Trophoblast cell (in vitro differentiated cells and primary cell): ENCODE measurements around the gene TMEM221.

Source experiments
- DNase-seq, 2 donors: peaks; one replicate each; pipeline ENCODE4 v3.0.0-alpha.2; 2016
- H2AFZ ChIP-seq: 2 replicates; pipeline ENCODE4 v1.6.1; 2013; ENCODE audit warnings: low read length, moderate library complexity, mild to moderate bottlenecking; ENCODE audit not compliant: insufficient read depth, poor library complexity
- H2AK5ac ChIP-seq: 2 replicates; pipeline ENCODE4 v1.6.1; 2013; ENCODE audit warnings: mild to moderate bottlenecking, low read length
- H2BK120ac ChIP-seq: 2 replicates; pipeline ENCODE4 v1.6.1; 2013; ENCODE audit warnings: low read length, mild to moderate bottlenecking, moderate library complexity; ENCODE audit not compliant: insufficient read depth, poor library complexity
- H2BK12ac ChIP-seq: 2 replicates; pipeline ENCODE4 v1.6.1; 2013; ENCODE audit warnings: mild to moderate bottlenecking, low read length, moderate library complexity
- H2BK5ac ChIP-seq: 2 replicates; pipeline ENCODE4 v1.6.1; 2013; ENCODE audit warnings: low read length, low read depth, moderate library complexity, mild to moderate bottlenecking; ENCODE audit not compliant: poor library complexity
- H3K14ac ChIP-seq: 2 replicates; pipeline ENCODE4 v1.6.1; 2013; ENCODE audit warnings: mild to moderate bottlenecking, low read length
- H3K18ac ChIP-seq: 2 replicates; pipeline ENCODE4 v1.6.1; 2013; ENCODE audit warnings: mild to moderate bottlenecking, low read length
- H3K23ac ChIP-seq: 2 replicates; pipeline ENCODE4 v1.6.1; 2013; ENCODE audit warnings: low read length
- H3K27ac ChIP-seq: 2 replicates; pipeline ENCODE4 v1.5.1; 2013; ENCODE audit warnings: low read depth, mild to moderate bottlenecking, inconsistent platforms, low read length, moderate library complexity
- H3K27me3 ChIP-seq: 2 replicates; pipeline ENCODE4 v1.6.1; 2013; ENCODE audit warnings: inconsistent platforms, mild to moderate bottlenecking, low read length, moderate library complexity; ENCODE audit not compliant: insufficient read depth
- H3K36me3 ChIP-seq, 2 experiments: 1 replicate in 1 of 2; 2 replicates in 1 of 2; pipeline ENCODE4 v1.6.1; 2013; ENCODE audit warnings: low read length in 2 of 2, mild to moderate bottlenecking in 2 of 2, moderate library complexity in 1 of 2; ENCODE audit not compliant: insufficient read depth in 2 of 2, control insufficient read depth in 1 of 2
- H3K4ac ChIP-seq: 2 replicates; pipeline ENCODE4 v1.6.1; 2013; ENCODE audit warnings: low read depth, mild to moderate bottlenecking, low read length, moderate library complexity
- H3K4me1 ChIP-seq, 2 experiments: 1 replicate in 1 of 2; 2 replicates in 1 of 2; pipeline ENCODE4 v1.6.1; 2013; ENCODE audit warnings: low read length in 2 of 2, mild to moderate bottlenecking in 2 of 2, moderate library complexity in 1 of 2; ENCODE audit not compliant: insufficient read depth in 2 of 2, control insufficient read depth in 1 of 2
- H3K4me2 ChIP-seq: 2 replicates; pipeline ENCODE4 v1.6.1; 2013; ENCODE audit warnings: inconsistent platforms, mild to moderate bottlenecking, low read length, moderate library complexity
- H3K4me3 ChIP-seq: 2 replicates; pipeline ENCODE4 v1.5.1; 2013; ENCODE audit warnings: mild to moderate bottlenecking, low read depth, low read length, inconsistent platforms
- H3K79me1 ChIP-seq: one replicate; pipeline ENCODE4 v1.6.1; 2013; ENCODE audit warnings: low read length
- H3K79me2 ChIP-seq: 2 replicates; pipeline ENCODE4 v1.6.1; 2013; ENCODE audit warnings: low read length, mild to moderate bottlenecking; ENCODE audit not compliant: control insufficient read depth, insufficient read depth, poor library complexity
- H3K9ac ChIP-seq: 2 replicates; pipeline ENCODE4 v1.6.1; 2013; ENCODE audit warnings: mild to moderate bottlenecking, low read length
- H3K9me3 ChIP-seq: 2 replicates; pipeline ENCODE4 v1.6.1; 2013; ENCODE audit warnings: low read depth, mild to moderate bottlenecking, control low read depth, inconsistent platforms, low read length; ENCODE audit not compliant: insufficient read depth
- H4K12ac ChIP-seq: 2 replicates; pipeline ENCODE4 v1.6.1; 2013; ENCODE audit warnings: low read depth, mild to moderate bottlenecking, low read length, moderate library complexity
- H4K8ac ChIP-seq: 2 replicates; pipeline ENCODE4 v1.6.1; 2013; ENCODE audit warnings: low read depth, mild to moderate bottlenecking, low read length, moderate library complexity
- H4K91ac ChIP-seq: one replicate; pipeline ENCODE4 v1.6.1; 2013; ENCODE audit warnings: low read depth, mild to moderate bottlenecking, low read length, moderate library complexity
- WGBS: extraction: QIAGEN DNeasy Blood & Tissue Kit; methylation state at CpG from one replicate; pipeline ENCODE4 v1.1.7; 2013; ENCODE audit warnings: missing lambda C conversion rate; ENCODE audit not compliant: insufficient read length, insufficient coverage; ENCODE audit errors: extremely low coverage; 5-methylcytosine and 5-hydroxymethylcytosine counted together

TMEM221 gene

DNA sequence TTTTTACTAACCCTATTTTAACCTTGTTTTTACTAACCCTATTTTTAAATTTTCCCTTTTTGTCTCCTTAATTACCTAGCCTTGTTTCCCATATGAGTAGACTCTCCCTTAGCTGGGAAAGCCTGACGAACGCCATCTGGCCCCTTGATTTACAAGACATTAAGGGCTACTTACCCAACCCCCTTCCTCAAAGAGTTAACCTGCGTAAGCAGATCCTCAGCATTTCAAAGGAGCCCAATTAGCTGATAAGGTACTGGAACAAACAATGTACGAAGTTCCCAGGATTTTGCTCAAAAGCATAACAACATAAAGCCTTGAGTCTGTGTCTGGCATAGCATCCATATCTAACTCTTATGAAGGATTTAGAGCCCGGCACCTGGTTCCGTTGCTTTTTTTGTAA is 33.3 kb downstream of the TMEM221 start:
- Histone ChIP-seq H3K14ac (no peak overlapping the region), H3K4me1 (peaks cover 16 to 18% of the 10 kb centered on the region in 2 experiments), H3K4ac (no peak overlapping the region), H4K12ac (no peak overlapping the region), H3K4me3 (no peak overlapping the region), H3K9me3 (no peaks in the 10 kb centered on the region), H3K27ac (no peak overlapping the region), H3K23ac (no peak overlapping the region), H2AK5ac (no peak overlapping the region), H3K27me3 (no peaks in the 10 kb centered on the region), H2BK12ac (no peak overlapping the region), H3K4me2 (no peak overlapping the region), H2BK5ac (no peak overlapping the region), H3K79me1 (peaks cover 7% of the 10 kb centered on the region), H4K91ac (no peak overlapping the region), H2BK120ac (no peak overlapping the region), H3K18ac (no peak overlapping the region), H3K36me3 (no peaks in the 10 kb centered on the region), H3K9ac (no peak overlapping the region), H4K8ac (no peak overlapping the region), H2AFZ (no peak overlapping the region), H3K79me2 (peaks cover 2% of the 10 kb centered on the region)
- no CpG with 5 or more reads among the region's 6 CpGs for WGBS
- no peak for DNase-seq

DNA sequence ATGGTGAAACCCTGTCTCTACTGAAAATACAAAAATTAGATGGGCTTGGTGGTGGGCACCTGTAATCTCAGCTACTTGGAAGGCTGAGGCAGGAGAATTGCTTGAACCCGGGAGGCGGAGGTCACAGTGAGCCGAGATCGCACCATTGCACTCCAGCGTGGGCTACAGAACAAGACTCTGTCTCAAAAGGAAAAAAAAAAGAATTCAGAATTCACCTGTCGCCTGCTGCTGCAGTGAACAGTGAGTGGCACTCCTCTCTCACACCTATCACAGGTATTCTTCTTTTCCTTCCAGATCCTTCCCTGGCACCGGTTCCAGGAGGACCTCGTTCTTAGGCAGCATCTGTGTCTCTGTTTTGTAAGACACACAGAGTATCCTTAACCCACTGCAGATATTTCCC is 34.4 kb downstream of the TMEM221 start:
- peaks cover 4% of the 10 kb centered on the region for H3K79me1 ChIP-seq
- WGBS, result no CpG with 5 or more reads among the region's 8 CpGs
- no peaks in the 10 kb centered on the region for H3K9me3 ChIP-seq
- no peak overlapping the region for H3K4me2 ChIP-seq
- H3K79me2 ChIP-seq, result no peaks in the 10 kb centered on the region
- H2AK5ac ChIP-seq, result no peak overlapping the region
- no peak for DNase-seq
- H2BK5ac ChIP-seq, result no peak overlapping the region
- no peak overlapping the region for H2AFZ ChIP-seq
- H3K18ac ChIP-seq, result no peak overlapping the region
- no peak overlapping the region for H2BK120ac ChIP-seq
- no peak overlapping the region for H2BK12ac ChIP-seq
- H4K12ac ChIP-seq, result no peak overlapping the region
- no peaks in the 10 kb centered on the region for H3K36me3 ChIP-seq
- no peaks in the 10 kb centered on the region for H3K27me3 ChIP-seq
- H3K27ac ChIP-seq, result no peak overlapping the region
- H3K4ac ChIP-seq, result no peak overlapping the region
- H3K4me1 ChIP-seq, result peaks cover 15 to 17% of the 10 kb centered on the region in 2 experiments
- H4K8ac ChIP-seq, result no peak overlapping the region
- no peak overlapping the region for H3K23ac ChIP-seq
- no peak overlapping the region for H4K91ac ChIP-seq
- H3K4me3 ChIP-seq, result no peak overlapping the region
- H3K9ac ChIP-seq, result no peak overlapping the region
- no peak overlapping the region for H3K14ac ChIP-seq

DNA sequence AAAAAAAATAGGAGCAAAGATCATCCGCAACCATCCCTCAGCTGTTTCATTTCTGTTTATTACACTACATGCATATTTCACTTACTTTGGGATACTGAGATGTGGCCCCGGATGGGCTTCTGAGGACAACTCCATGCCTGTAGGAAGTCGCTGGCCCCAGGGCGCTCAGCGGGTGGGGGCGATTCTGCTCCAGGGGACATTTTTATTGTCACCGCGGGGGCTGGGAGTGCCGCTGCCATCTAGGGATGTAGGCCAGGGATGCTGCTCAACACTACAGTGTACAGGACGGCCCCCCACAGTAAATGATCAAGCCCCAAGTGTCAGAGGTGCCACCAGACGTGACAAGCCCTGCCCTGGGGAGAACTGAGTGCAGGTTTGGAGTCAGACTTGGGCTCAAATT is 36.7 kb downstream of the TMEM221 start:
- H3K79me1 ChIP-seq, result peaks cover 3% of the 10 kb centered on the region
- no peak overlapping the region for H4K12ac ChIP-seq
- H4K91ac ChIP-seq, result peak overlapping the region; percentile 46
- H2BK12ac ChIP-seq, result peak overlapping the region; percentile 4
- no peaks in the 10 kb centered on the region for H3K36me3 ChIP-seq
- WGBS, result no CpG with 5 or more reads among the region's 11 CpGs
- H2AK5ac ChIP-seq, result no peak overlapping the region
- no peak for DNase-seq
- no peak overlapping the region for H3K4ac ChIP-seq
- H3K4me2 ChIP-seq, result no peak overlapping the region
- no peak overlapping the region for H3K18ac ChIP-seq
- no peaks in the 10 kb centered on the region for H3K79me2 ChIP-seq
- no peak overlapping the region for H3K9ac ChIP-seq
- H3K14ac ChIP-seq, result no peak overlapping the region
- no peaks in the 10 kb centered on the region for H3K27me3 ChIP-seq
- H2BK5ac ChIP-seq, result no peak overlapping the region
- no peak overlapping the region for H2BK120ac ChIP-seq
- H4K8ac ChIP-seq, result no peak overlapping the region
- no peak overlapping the region for H3K23ac ChIP-seq
- no peak overlapping the region for H2AFZ ChIP-seq
- no peak overlapping the region for H3K4me3 ChIP-seq
- peaks cover 16 to 17% of the 10 kb centered on the region in 2 experiments for H3K4me1 ChIP-seq
- no peaks in the 10 kb centered on the region for H3K9me3 ChIP-seq
- no peak overlapping the region for H3K27ac ChIP-seq

DNA sequence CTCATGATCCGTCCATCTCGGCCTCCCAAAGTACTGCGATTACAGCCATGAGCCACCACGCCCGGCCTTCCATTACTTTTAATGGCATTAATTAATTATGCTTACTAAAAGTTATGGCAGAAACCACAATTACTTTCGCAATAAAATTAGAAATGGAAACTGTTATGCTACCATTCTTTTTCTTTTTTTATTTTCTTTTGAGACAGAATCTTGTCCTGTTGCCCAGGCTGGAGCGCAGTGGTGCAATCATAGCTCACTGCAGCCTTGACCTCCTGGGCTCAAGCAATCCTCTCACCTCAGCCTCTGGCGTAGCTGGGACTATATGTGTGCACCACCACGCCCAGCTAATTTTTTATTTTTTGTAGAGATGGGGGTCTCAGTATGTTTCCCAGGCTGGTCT is 38.5 kb downstream of the TMEM221 start:
- no peak overlapping the region for H3K18ac ChIP-seq
- H2AK5ac ChIP-seq, result no peak overlapping the region
- no peaks in the 10 kb centered on the region for H3K79me2 ChIP-seq
- H2BK5ac ChIP-seq, result no peak overlapping the region
- H2BK120ac ChIP-seq, result no peak overlapping the region
- H4K8ac ChIP-seq, result no peak overlapping the region
- H3K4me1 ChIP-seq, result peaks cover 24 to 25% of the 10 kb centered on the region in 2 experiments
- no peak overlapping the region for H3K9ac ChIP-seq
- H3K27ac ChIP-seq, result no peak overlapping the region
- no peak for DNase-seq
- no peaks in the 10 kb centered on the region for H3K27me3 ChIP-seq
- H2BK12ac ChIP-seq, result no peak overlapping the region
- no peaks in the 10 kb centered on the region for H3K9me3 ChIP-seq
- H3K4me2 ChIP-seq, result no peak overlapping the region
- no peak overlapping the region for H3K23ac ChIP-seq
- H4K12ac ChIP-seq, result no peak overlapping the region
- H4K91ac ChIP-seq, result no peak overlapping the region
- no peak overlapping the region for H3K4me3 ChIP-seq
- H3K36me3 ChIP-seq, result no peaks in the 10 kb centered on the region
- H3K79me1 ChIP-seq, result peaks cover 3% of the 10 kb centered on the region
- no peak overlapping the region for H2AFZ ChIP-seq
- H3K14ac ChIP-seq, result no peak overlapping the region
- no peak overlapping the region for H3K4ac ChIP-seq
- no CpG with 5 or more reads among the region's 9 CpGs for WGBS
